BJ (cell line): ENCODE data around the gene MT1B. TPM values are rescaled to one million over a fixed set of nuclear protein-coding genes. Genes with fewer than 3 reads are reported as not detected.

ENCODE experiments used
- CTCF ChIA-PET: fragments of 350-600 bp; formaldehyde crosslinking; extraction: SDS; loops from one replicate; lab custom pipeline; 2021; ENCODE audit warnings: antibody characterized with exemption, inconsistent platforms; lab: Yijun Ruan, JAX
- POLR2A ChIA-PET: fragments of 300-600 bp; sonication (Branson Sonifier 250); formaldehyde crosslinking; extraction: SDS; loops from one replicate; lab custom pipeline; 2021; ENCODE audit warnings: antibody characterized with exemption; lab: Charles Lee
- DNase-seq: peaks from one replicate; pipeline ENCODE4 v3.0.0-alpha.2; 2011; ENCODE audit warnings: low read depth
- H3K27me3 ChIP-seq: 2 replicates; pipeline ENCODE4 v1.6.0; 2011; ENCODE audit warnings: low read length; ENCODE audit not compliant: control insufficient read depth, insufficient read depth
- H3K36me3 ChIP-seq: 2 replicates; pipeline ENCODE4 v1.5.1; 2011; ENCODE audit warnings: low read length; ENCODE audit not compliant: control insufficient read depth, insufficient read depth
- H3K4me3 ChIP-seq: 2 replicates; pipeline ENCODE4 v1.5.1; 2011; ENCODE audit warnings: low read depth, mild to moderate bottlenecking, control low read depth, low read length
- polyA plus RNA-seq: library from polyadenylated mRNA; depleted of rRNA; stranded (reverse); fragments of >200 nt; gene quantifications from 2 replicates; pipeline ENCODE4 v1.2.3, GENCODE V29; 2011
- TF ChIP-seq, protein P1 (sequence below): IDR thresholded peaks from 2 replicates; pipeline ENCODE4 v1.5.1; 2011; ENCODE audit warnings: low read depth, mild to moderate bottlenecking, control low read depth, inconsistent platforms, low read length, moderate library complexity; ENCODE audit not compliant: insufficient read depth

The MT1B gene
- polyA plus RNA-seq, 1 experiment = not detected

DNA sequence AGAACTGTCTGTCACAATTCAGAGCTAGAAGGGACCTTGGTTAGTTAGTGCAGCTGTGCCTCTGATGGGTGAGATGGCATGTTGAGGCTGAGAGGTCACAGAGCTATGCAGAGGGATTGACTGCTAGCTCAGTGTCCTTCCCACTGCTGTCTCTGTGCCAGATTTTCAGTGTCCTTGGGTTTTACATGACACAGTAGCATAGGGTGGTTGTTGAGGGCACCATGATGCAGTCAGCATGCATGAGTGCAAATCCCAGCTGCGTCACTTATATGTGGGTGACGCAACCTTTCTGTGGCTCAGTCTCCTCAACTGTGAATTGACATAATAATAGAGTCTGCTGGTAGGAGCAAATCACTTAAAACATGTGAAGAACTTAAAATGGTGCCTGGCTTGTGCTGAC lies 10.5 kb upstream of the MT1B start:
- CTCF ChIA-PET = interaction anchor here (1.2 kb wide), 1 partner anchor 11 kb away, joined by 3 read pairs; no protein-coding TSS in a partner anchor
- TF ChIP-seq, protein P1, sequence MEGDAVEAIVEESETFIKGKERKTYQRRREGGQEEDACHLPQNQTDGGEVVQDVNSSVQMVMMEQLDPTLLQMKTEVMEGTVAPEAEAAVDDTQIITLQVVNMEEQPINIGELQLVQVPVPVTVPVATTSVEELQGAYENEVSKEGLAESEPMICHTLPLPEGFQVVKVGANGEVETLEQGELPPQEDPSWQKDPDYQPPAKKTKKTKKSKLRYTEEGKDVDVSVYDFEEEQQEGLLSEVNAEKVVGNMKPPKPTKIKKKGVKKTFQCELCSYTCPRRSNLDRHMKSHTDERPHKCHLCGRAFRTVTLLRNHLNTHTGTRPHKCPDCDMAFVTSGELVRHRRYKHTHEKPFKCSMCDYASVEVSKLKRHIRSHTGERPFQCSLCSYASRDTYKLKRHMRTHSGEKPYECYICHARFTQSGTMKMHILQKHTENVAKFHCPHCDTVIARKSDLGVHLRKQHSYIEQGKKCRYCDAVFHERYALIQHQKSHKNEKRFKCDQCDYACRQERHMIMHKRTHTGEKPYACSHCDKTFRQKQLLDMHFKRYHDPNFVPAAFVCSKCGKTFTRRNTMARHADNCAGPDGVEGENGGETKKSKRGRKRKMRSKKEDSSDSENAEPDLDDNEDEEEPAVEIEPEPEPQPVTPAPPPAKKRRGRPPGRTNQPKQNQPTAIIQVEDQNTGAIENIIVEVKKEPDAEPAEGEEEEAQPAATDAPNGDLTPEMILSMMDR = no peak
- no peak overlapping the region for H3K4me3 ChIP-seq
- POLR2A ChIA-PET = interaction anchor here (0.8 kb wide), 1 partner anchor 1082 kb away, joined by 3 read pairs; no protein-coding TSS in a partner anchor
- no peaks in the 10 kb centered on the region for H3K36me3 ChIP-seq
- H3K27me3 ChIP-seq = peaks cover 27% of the 10 kb centered on the region
- no peak for DNase-seq

DNA sequence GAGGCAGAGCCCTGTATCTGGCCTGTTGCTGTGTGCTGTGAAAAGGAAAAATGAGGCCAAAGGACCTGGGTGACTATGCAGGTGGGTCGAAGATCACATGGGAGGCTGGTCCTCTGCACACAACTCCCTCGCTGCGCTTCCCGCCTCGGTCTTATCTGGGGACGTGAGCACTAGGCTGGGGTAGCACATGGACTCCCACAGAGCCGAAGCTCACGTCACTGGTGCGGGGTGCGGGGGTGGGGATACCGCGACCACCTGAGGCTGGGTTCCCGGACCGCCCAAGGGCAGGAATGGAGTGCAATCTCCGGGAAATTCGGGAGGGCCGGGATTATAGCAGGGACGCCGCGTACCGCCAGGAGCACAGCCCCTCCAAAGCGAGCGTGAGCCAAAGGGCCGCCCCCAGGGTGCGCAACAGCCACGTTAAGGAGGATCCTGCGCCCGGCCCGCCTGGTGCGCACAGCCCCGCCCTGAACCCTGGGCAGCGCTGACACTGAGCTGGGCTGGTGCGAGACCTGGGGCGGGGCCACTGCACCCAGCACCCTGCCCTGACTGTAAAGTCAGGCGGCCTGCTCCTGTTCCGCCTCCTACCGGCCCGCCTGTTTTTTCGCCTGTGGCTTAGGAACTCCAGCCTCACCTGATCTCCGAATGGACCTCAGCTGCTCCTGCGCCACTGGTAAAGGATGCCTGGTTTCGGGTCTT lies 8.5 kb upstream of the MT1B start:
- POLR2A ChIA-PET = no interaction called here
- CTCF ChIA-PET = interaction anchor here (0.8 to 2.1 kb wide), 4 partner anchors 9 to 42 kb away, joined by 3 to 5 read pairs (median 4); no protein-coding TSS in a partner anchor

DNA sequence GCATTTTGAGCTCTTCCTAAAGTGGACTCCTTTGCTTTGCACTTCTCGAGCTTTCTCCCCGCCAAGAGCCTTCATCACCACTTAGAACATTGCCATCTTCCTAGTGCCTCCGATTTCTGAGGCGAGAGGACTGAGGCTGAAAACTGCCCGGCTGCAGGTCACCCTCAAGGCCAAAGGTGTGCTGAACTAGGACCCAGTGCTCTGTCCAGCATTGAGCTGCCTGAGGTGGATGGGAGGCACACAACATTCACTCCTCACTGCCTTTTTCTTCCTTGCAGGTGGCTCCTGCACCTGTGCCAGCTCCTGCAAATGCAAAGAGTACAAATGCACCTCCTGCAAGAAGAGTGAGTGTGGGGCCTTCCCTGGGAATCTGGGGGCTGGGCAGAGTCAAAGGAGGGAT lies 7.9 kb upstream of the MT1B start:
- Histone ChIP-seq H3K27me3 (peaks cover 33% of the 10 kb centered on the region), H3K36me3 (no peaks in the 10 kb centered on the region), H3K4me3 (no peak overlapping the region)
- ChIA-PET CTCF (interaction anchor here (0.8 to 2.1 kb wide), 3 partner anchors 8 to 43 kb away, joined by 4 to 5 read pairs (median 4); no protein-coding TSS in a partner anchor), POLR2A (no interaction called here)
- DNase-seq = no peak
- TF ChIP-seq, protein P1 = no peak

More for the DNA sequence above, 8.5 kb upstream of the MT1B start:
- Histone ChIP-seq H3K4me3 (peak overlapping the region; percentile 15; the same call in 1 of the 2 replicates), H3K36me3 (no peaks in the 10 kb centered on the region), H3K27me3 (peaks cover 27% of the 10 kb centered on the region)
- no peak for DNase-seq
- TF ChIP-seq, protein P1 = peak; percentile 47

DNA sequence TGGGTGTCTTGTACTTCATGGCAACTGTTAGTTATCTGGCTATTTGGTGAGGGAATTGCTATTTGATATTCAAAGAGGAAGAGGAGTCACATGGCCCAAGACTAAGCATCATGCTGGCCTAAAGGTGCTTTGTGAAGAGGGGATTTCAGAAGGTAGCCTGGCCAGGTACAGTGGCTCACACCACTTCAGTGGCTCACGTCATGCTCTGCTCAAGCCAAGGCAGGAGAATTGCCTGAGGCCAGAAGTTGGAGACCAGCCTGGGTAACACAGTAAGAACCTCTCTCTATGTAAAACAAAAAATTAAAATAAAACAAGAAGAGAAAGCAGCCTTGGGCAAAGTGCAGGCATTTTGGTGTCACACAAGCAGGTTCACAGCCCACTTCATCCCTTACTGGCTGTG lies 6.4 kb upstream of the MT1B start:
- DNase-seq = no peak
- H3K27me3 ChIP-seq = peaks cover 38% of the 10 kb centered on the region
- no peaks in the 10 kb centered on the region for H3K36me3 ChIP-seq
- no peak overlapping the region for H3K4me3 ChIP-seq
- ChIA-PET CTCF (no interaction called here), POLR2A (no interaction called here)
- TF ChIP-seq, protein P1 = no peak

DNA sequence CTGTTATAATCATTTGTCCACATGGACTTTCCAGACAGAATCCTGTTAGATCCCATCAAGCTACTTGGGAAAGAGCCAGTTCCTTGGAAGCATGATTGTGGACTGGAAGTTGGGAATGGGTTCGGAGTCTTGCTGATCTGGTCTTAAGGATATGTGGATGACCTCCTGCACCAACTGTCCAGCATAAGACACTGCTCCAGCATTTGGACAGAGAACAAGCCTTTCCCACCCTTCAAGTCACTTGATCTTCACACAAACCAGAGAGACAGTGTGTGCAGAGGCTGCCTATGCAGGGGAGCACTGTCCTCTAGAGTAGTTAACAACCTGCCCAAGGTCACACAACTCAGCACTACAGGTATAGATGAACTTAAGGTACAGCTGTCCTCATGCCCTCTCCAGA lies 5.8 kb upstream of the MT1B start:
- no peak for DNase-seq
- H3K36me3 ChIP-seq = no peaks in the 10 kb centered on the region
- POLR2A ChIA-PET = no interaction called here
- TF ChIP-seq, protein P1 = no peak
- no peak overlapping the region for H3K4me3 ChIP-seq
- peaks cover 38% of the 10 kb centered on the region for H3K27me3 ChIP-seq
- CTCF ChIA-PET = no interaction called here
